Stimulated activated naive CD8-positive, alpha-beta T cell treated with anti-CD3 and anti-CD28 coated beads, Interleukin-15, Interleukin-2, amounts not matched to agents 100 ng/mL and 50 ng/mL, for 24 hours (primary cell): ENCODE results near the gene CDCA3.

Experiments
- H3K27ac Mint-ChIP-seq: one replicate; pipeline ENCODE4 v1.8.0; 2021; ENCODE audit warnings: mild to moderate bottlenecking, mixed read lengths
- H3K27me3 Mint-ChIP-seq: one replicate; pipeline ENCODE4 v1.8.0; 2021; ENCODE audit warnings: mixed read lengths
- H3K36me3 Mint-ChIP-seq: one replicate; pipeline ENCODE4 v1.8.0; 2021; ENCODE audit warnings: low read depth, mixed read lengths
- H3K4me1 Mint-ChIP-seq: one replicate; pipeline ENCODE4 v1.8.0; 2021; ENCODE audit warnings: low read depth, mixed read lengths
- H3K4me3 Mint-ChIP-seq: one replicate; pipeline ENCODE4 v1.8.0; 2021; ENCODE audit warnings: mild to moderate bottlenecking, mixed read lengths
- H3K9me3 Mint-ChIP-seq: one replicate; pipeline ENCODE4 v1.8.0; 2021; ENCODE audit warnings: mixed read lengths

The CDCA3 gene

DNA sequence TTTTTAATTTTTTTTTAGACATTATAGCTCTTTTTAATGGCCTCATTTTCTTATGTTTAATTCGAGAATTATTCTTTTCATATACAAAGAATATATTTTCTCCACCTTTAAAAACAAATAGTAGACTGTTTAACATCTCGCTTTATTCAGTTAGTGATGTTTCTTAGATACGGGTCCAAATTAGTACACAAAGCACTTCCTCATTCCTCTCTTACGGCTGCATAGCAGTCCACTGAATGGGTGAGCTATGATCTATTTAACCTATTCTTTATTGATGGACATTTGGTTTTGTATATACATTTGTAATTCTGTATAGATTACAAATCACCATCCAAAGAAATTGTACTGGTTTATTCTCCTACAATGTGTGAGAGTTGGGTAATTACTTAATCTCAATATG is 37.7 kb downstream of the CDCA3 start:
- peaks cover 11% of the 10 kb centered on the region for H3K27me3 Mint-ChIP-seq
- no peaks in the 10 kb centered on the region for H3K36me3 Mint-ChIP-seq
- no peaks in the 10 kb centered on the region for H3K9me3 Mint-ChIP-seq
- peaks cover 6% of the 10 kb centered on the region for H3K4me1 Mint-ChIP-seq
- no peak overlapping the region for H3K4me3 Mint-ChIP-seq
- H3K27ac Mint-ChIP-seq = no peak overlapping the region

DNA sequence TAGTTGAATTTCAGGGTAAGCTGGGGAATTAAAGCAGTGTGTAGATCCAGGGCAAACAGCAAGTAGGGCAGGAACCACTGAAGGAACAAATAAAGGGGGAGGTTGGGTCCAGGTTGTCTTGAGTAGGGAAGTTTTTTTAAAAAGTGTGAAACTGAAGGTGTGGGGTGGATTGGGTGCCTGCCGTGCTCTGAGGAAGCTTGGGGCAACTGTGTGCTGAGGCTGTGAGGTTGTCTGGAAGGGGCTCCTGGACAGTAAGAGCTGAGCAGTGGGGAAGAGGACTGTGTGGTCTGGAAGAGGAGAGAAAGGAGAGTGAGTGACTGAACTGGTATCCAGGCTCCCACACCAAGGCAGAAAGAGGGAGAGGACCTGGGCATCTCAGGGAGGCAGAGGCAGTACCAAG is 40.3 kb downstream of the CDCA3 start:
- H3K27ac Mint-ChIP-seq = no peak overlapping the region
- H3K4me1 Mint-ChIP-seq = peaks cover 6% of the 10 kb centered on the region
- no peaks in the 10 kb centered on the region for H3K36me3 Mint-ChIP-seq

DNA sequence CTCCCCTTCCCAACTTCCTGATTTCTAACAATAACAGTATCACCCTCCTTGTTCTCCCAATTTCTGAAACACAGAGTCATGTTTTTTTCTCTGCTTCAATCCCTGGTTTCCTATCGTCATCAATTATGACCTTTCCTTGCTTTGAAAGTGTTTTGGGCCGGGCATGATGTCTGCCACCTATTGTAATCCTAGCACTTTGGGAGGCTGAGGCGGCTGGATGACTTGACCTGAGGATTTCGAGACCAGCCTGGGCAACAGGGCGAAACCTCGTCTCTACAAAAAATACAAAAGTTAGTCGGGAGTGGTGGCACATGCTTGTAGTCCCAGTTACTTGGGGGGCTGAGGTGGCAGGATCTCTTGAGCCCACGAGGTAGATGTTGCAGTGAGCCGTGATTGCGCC is 42.0 kb downstream of the CDCA3 start:
- peaks cover 7% of the 10 kb centered on the region for H3K27me3 Mint-ChIP-seq
- H3K9me3 Mint-ChIP-seq = no peaks in the 10 kb centered on the region
- no peak overlapping the region for H3K27ac Mint-ChIP-seq
- peaks cover 6% of the 10 kb centered on the region for H3K4me1 Mint-ChIP-seq
- H3K4me3 Mint-ChIP-seq = no peak overlapping the region
- no peaks in the 10 kb centered on the region for H3K36me3 Mint-ChIP-seq

More for the DNA sequence above, 40.3 kb downstream of the CDCA3 start:
- Mint-ChIP-seq H3K4me3 (no peak overlapping the region), H3K9me3 (no peaks in the 10 kb centered on the region), H3K27me3 (peaks cover 11% of the 10 kb centered on the region)

DNA sequence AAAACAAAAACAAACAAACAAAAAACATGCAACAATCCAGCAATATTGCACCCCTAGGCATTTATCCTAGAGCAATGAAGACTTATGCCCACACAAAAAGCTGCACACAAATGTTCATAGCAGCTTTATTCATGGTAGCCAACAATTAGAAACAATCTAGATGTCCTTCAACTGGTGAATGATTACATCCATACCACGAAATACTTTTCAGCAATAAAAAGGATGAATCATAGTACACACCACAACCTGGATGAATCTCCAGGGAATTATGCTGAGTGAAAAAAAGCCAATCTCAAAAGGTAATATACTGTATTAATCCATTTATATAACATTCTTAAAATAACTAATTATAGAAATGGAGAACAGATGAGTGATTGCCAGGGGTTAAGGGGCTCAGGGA is 43.9 kb downstream of the CDCA3 start:
- Mint-ChIP-seq H3K4me3 (no peak overlapping the region), H3K36me3 (no peaks in the 10 kb centered on the region), H3K9me3 (no peaks in the 10 kb centered on the region)

DNA sequence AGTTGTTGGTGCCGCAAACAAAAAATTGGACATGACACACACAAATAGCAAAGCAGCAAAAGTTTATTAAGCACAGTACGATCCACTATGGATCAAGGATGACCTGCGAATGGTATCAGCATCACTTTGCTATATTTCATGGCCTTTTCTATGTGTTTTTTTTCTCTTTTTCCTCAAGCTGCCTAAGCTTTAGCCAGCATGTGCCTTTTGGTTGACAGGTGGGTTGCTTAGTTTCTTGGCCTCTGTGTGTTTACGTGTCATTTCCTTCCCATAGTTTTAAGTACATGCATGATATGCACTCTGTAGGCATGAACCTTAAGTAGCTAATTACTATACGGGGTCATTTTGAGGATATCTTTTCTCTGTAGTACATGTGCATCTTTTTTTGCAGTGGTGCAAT is 51.9 kb downstream of the CDCA3 start:
- Mint-ChIP-seq H3K27ac (peak overlapping the region; percentile 10), H3K36me3 (no peaks in the 10 kb centered on the region), H3K4me1 (no peaks in the 10 kb centered on the region), H3K27me3 (peaks cover 5% of the 10 kb centered on the region), H3K4me3 (no peak overlapping the region), H3K9me3 (no peaks in the 10 kb centered on the region)

More for the DNA sequence above, 43.9 kb downstream of the CDCA3 start:
- H3K27me3 Mint-ChIP-seq = no peaks in the 10 kb centered on the region
- H3K27ac Mint-ChIP-seq = no peak overlapping the region
- peaks cover 6% of the 10 kb centered on the region for H3K4me1 Mint-ChIP-seq
